ENCODE results near the gene ZFPM1. TPM values are rescaled to one million over a fixed set of nuclear protein-coding genes. Genes with fewer than 3 reads are reported as not detected.
"Not testable (repeated sequence)": the region's sequence is repeated elsewhere in the genome, so short reads cannot be mapped to it uniquely, and the experiment has no call there.

Gene ZFPM1
- 1.2 TPM for total RNA-seq

- DNase-seq = no peak
These were observed at the start of gene ZFPM1 for GRCh38 chr16:88453217-88453531. Gene ZFPM1, plus strand, starts transcription at chr16:88453280. Its CDS starts 359 bp downstream, at chr16:88453639.

GRCh38 chr16:88403794-88404581 lies 49.1 kb upstream of the ZFPM1 start:
- DNase-seq = no peak

- DNase-seq = no peak
These were observed 48.3 kb upstream of the ZFPM1 start for GRCh38 chr16:88404769-88405168.

- DNase-seq = no peak
These were observed 47.6 kb upstream of the ZFPM1 start for GRCh38 chr16:88405216-88406060.

GRCh38 chr16:88406096-88407041 lies 46.7 kb upstream of the ZFPM1 start:
- DNase-seq = no peak

GRCh38 chr16:88407042-88407420 lies 46.0 kb upstream of the ZFPM1 start:
- no peak for DNase-seq

GRCh38 chr16:88407807-88408206 lies 45.3 kb upstream of the ZFPM1 start:
- DNase-seq = no peak

GRCh38 chr16:88408561-88409142 lies 44.4 kb upstream of the ZFPM1 start:
- DNase-seq = no peak

- no peak for DNase-seq
These were observed 43.6 kb upstream of the ZFPM1 start for GRCh38 chr16:88409296-88410065.

- not testable (repeated sequence) for DNase-seq
These were observed 42.6 kb upstream of the ZFPM1 start for GRCh38 chr16:88410297-88410968.

GRCh38 chr16:88411951-88412576 lies 41.0 kb upstream of the ZFPM1 start:
- no peak for DNase-seq

- no peak for DNase-seq
These were observed 40.3 kb upstream of the ZFPM1 start for GRCh38 chr16:88412766-88413165.

- no peak for DNase-seq
These were observed 39.8 kb upstream of the ZFPM1 start for GRCh38 chr16:88413231-88413630.

GRCh38 chr16:88413631-88414030 lies 39.4 kb upstream of the ZFPM1 start:
- no peak for DNase-seq

- DNase-seq = no peak
These were observed 38.3 kb upstream of the ZFPM1 start for GRCh38 chr16:88414521-88415380.

- no peak for DNase-seq
These were observed 37.7 kb upstream of the ZFPM1 start for GRCh38 chr16:88415381-88415705.

- DNase-seq = no peak
These were observed 37.3 kb upstream of the ZFPM1 start for GRCh38 chr16:88415713-88416323.

- no peak for DNase-seq
These were observed 36.4 kb upstream of the ZFPM1 start for GRCh38 chr16:88416686-88417085.
